Measurements from ENCODE around the gene COBL. TPM values are rescaled to one million over a fixed set of nuclear protein-coding genes. Genes with fewer than 3 reads are reported as not detected.

The COBL gene
- total and polyA plus RNA-seq, 2 donors (not counting 3 experiments of a cell fraction or from before 2014, with no cell fraction given) = 0.11 TPM; not detected in 1

DNA sequence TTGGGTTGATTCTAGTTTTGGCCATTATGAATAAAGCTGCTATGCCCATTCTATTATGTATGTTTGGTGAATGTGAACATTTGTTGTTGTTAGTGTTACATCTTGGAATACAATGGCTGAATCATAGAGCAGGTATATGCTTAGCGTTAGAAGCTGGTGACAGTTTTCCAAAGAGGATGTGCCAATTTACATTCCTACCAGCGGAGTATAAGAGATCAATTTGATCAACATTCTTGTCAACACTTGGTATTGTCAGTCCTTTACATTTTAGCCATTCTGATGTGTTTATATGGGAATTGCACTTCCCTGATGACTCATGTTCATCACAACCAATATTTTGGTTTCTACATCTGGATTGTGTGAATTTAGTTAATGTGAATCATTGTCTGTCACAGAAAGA, 37.8 kb upstream of the COBL start:
- ChIA-PET POLR2A (no interaction called here), CTCF (no interaction called here)
- Histone ChIP-seq H2AFZ (ENCODE audit: low read depth, low read length) (no peak overlapping the region), H3K4me1 (ENCODE audit: control insufficient read depth, extremely low read depth, insufficient read depth, low read length) (no peaks in the 10 kb centered on the region), H3K36me3 (ENCODE audit: control insufficient read depth in 2 of 2, extremely low read depth in 1 of 2, insufficient read depth in 2 of 2, low read length in 2 of 2) (no peaks in the 10 kb centered on the region), H3K27ac (ENCODE audit: insufficient read depth, low read depth, low read length) (no peak overlapping the region), H4K20me1 (replicated peaks; ENCODE audit: control insufficient read depth, extremely low read depth, insufficient read depth, low read length) (no peaks in the 10 kb centered on the region), H3K4me3 (replicated peaks in 1 of 3; ENCODE audit: insufficient read depth in 1 of 3, low read depth in 1 of 3, low read length in 3 of 3) (no peak overlapping the region), H3K4me2 (ENCODE audit: insufficient read depth, low read length) (no peak overlapping the region), H3K9me3 (replicated peaks; ENCODE audit: control insufficient read depth, insufficient read depth, low read length) (no peaks in the 10 kb centered on the region), H3K79me2 (ENCODE audit: control insufficient read depth, insufficient read depth, low read length) (no peaks in the 10 kb centered on the region), H3K9me1 (replicated peaks; ENCODE audit: control insufficient read depth, extremely low read depth, insufficient read depth, low read length) (no peaks in the 10 kb centered on the region), H3K9ac (replicated peaks; ENCODE audit: extremely low read depth, insufficient read depth, low read length) (no peak overlapping the region), H3K27me3 (ENCODE audit: control insufficient read depth in 2 of 2, insufficient read depth in 2 of 2, low read length in 2 of 2) (no peaks in the 10 kb centered on the region)
- dilution Hi-C loops (cut with MboI; ENCODE audit: extremely low pct_ligation_motif_present, low sequenced_read_pairs) = no loop called here
- FAIRE-seq = no peak
- TF ChIP-seq MYC (IDR thresholded peaks at IDR 0.05; ENCODE audit: low read depth, low read length) = no peak
- TF ChIP-seq GATA2 (IDR thresholded peaks at IDR 0.05; ENCODE audit: insufficient read depth, insufficient read length, low read depth, low read length) = no peak
- no peak for TF ChIP-seq EZH2 (IDR thresholded peaks at IDR 0.05; ENCODE audit: borderline replicate concordance, low read depth, low read length, severe bottlenecking)
- no peak for TF ChIP-seq POLR2A (IDR thresholded peaks at IDR 0.05; ENCODE audit: low read depth, low read length)
- TF ChIP-seq POLR2AphosphoS5 (IDR thresholded peaks at IDR 0.05; ENCODE audit: insufficient read depth, low read depth, low read length) = no peak
- TF ChIP-seq JUN (IDR thresholded peaks at IDR 0.05; ENCODE audit: borderline replicate concordance, insufficient read depth, insufficient read length, low read depth) = no peak
- TF ChIP-seq, protein P1, sequence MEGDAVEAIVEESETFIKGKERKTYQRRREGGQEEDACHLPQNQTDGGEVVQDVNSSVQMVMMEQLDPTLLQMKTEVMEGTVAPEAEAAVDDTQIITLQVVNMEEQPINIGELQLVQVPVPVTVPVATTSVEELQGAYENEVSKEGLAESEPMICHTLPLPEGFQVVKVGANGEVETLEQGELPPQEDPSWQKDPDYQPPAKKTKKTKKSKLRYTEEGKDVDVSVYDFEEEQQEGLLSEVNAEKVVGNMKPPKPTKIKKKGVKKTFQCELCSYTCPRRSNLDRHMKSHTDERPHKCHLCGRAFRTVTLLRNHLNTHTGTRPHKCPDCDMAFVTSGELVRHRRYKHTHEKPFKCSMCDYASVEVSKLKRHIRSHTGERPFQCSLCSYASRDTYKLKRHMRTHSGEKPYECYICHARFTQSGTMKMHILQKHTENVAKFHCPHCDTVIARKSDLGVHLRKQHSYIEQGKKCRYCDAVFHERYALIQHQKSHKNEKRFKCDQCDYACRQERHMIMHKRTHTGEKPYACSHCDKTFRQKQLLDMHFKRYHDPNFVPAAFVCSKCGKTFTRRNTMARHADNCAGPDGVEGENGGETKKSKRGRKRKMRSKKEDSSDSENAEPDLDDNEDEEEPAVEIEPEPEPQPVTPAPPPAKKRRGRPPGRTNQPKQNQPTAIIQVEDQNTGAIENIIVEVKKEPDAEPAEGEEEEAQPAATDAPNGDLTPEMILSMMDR (IDR thresholded peaks at IDR 0.05; ENCODE audit: extremely low read depth in 1 of 2, insufficient read depth in 1 of 2, low read depth in 1 of 2, low read length in 2 of 2) = no peak
- no peak for TF ChIP-seq FOS (IDR thresholded peaks at IDR 0.05; ENCODE audit: borderline replicate concordance, insufficient read depth, low read length)
- TF ChIP-seq, protein P2, sequence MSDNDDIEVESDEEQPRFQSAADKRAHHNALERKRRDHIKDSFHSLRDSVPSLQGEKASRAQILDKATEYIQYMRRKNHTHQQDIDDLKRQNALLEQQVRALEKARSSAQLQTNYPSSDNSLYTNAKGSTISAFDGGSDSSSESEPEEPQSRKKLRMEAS (IDR thresholded peaks at IDR 0.05; ENCODE audit: insufficient read depth, insufficient read length) = no peak
- no TSS peak for BruUV-seq (replicated peaks)
- no peak for DNase-seq (ENCODE audit: low read depth, low spot score)
- intact Hi-C loops (cut with micrococcal nuclease) = no loop called here
